ENCODE results near the gene ATP7B.

Gene ATP7B

GRCh38 chr13:51976423-51976822 lies 34.8 kb downstream of the ATP7B start:
- DNase-seq = no peak

GRCh38 chr13:51974482-51974881 lies 36.8 kb downstream of the ATP7B start:
- no peak for DNase-seq

DNA sequence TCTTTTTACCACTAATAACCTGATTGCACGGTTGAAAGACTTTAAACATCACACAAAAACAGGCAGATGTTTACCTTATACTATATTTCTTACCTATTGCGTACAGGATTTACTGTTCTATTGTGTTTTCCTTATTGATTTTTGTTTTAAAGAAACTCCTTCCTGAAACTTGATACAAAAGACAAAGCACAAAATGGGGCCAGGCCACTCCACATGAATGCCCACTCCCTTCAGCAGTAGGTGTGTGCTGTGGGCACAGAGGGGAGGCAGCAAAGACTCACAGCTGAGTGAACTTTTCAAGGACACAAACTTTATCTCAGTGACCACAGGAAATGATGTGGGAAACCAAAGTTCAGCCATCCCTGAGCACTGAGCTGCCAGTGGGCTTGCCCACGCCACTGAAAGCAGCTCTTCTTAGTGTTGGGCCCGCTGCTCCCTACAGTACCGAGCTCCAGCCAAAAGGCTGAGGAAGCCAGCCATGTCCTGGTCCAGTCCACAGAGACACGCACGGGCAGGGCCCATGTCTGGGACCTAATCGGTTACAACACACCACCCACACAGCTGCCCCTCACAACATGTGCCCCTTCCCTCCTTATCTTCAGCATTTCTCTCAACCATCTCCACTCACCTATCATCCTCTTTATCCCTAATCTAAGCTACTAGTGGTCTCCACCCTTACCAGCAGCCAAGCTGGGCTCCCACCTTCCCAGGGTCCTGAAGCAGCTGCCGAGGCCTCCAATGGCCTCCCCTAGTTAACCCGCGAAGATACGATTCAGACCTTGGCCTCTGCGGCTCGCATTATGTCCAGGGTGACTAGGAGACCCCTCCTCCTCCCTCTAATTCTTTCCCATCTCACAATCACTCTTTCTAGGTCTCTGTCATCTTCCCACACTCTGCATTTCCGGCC lies 39.5 kb downstream of the ATP7B start:
- no peak for DNase-seq

GRCh38 chr13:51970349-51970748 lies 40.9 kb downstream of the ATP7B start:
- no peak for DNase-seq

- DNase-seq = no peak
Measured at GRCh38 chr13:51967482-51968446, 43.5 kb downstream of the ATP7B start.

DNA sequence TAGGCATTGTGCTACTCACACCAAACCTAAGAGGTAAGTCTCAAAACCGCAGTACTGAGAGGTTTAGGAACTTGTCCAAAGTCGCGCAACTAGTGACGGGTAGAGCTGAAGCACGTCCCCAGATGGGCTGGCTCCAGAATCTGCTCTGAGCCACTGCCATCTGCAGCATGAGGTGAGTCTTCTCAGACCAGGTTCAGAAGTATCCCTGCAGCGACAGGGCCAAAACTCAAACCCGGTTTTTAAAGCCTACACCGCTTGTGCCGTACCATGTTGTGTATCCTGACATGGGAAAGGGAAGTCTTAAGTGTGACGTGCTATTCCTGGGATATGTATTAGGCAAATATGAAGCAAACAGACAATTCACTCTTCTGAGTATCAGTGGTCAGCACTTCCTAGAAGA lies 45.1 kb downstream of the ATP7B start:
- no peak for DNase-seq

- no peak for DNase-seq
Measured at GRCh38 chr13:51961493-51962403, 49.5 kb downstream of the ATP7B start.

DNA sequence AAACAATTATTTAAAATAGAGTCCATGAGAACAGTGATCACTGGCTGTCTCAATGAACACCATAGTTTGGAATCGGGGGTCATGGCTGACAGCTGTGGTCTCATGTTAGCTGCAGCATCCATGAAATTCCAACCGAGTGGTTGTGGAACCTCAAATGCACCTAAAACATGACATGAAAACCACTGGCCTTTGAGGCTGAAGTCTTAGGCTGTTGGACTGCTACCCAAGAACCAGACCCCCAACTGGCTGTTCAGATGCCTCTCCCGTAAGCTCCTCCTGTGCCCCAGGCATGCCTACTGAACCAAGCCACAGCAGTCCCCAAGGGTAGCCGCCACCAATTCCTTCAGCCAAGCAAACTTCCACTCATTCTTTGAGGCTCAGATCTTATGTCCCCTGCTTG lies 50.5 kb downstream of the ATP7B start:
- DNase-seq = no peak

DNA sequence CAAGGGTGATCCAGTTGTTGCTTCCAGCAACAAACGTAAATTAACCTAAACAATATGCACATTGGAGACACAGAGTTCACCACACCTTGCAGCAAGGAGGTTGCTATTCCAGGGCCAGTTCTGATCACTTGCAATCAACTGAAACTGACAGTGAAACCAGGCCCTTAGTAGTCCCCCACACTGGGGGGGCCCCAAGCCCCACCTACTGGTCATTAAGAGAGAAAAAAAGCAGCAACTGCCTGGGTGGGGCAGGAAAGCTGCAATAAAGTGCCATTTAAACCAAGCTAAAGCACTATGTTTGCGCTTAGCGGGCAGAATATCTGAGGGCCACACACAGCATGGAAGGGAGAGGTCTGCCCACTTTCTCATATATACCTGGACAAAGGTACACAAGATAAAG lies 51.5 kb downstream of the ATP7B start:
- DNase-seq = no peak

DNA sequence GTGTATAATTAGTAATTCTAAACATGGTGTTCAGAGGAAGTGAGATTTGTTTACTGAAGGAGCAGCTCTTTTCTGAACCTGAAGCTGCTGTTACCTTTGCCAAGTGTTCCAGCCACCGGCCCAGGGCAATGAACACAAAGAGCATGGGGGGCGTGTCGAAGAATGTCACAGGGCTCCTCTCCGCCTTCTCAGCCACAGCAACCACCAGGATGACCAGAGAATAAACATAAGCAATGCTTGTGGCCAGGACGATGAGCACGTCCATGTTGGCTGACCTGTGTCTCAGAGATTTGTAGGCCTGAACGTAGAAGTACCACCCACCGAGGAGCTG lies 53.1 kb downstream of the ATP7B start:
- DNase-seq = no peak

- DNase-seq = no peak
Measured at GRCh38 chr13:51957377-51958216, 53.7 kb downstream of the ATP7B start.

GRCh38 chr13:51956717-51957116 lies 54.5 kb downstream of the ATP7B start:
- no peak for DNase-seq

DNA sequence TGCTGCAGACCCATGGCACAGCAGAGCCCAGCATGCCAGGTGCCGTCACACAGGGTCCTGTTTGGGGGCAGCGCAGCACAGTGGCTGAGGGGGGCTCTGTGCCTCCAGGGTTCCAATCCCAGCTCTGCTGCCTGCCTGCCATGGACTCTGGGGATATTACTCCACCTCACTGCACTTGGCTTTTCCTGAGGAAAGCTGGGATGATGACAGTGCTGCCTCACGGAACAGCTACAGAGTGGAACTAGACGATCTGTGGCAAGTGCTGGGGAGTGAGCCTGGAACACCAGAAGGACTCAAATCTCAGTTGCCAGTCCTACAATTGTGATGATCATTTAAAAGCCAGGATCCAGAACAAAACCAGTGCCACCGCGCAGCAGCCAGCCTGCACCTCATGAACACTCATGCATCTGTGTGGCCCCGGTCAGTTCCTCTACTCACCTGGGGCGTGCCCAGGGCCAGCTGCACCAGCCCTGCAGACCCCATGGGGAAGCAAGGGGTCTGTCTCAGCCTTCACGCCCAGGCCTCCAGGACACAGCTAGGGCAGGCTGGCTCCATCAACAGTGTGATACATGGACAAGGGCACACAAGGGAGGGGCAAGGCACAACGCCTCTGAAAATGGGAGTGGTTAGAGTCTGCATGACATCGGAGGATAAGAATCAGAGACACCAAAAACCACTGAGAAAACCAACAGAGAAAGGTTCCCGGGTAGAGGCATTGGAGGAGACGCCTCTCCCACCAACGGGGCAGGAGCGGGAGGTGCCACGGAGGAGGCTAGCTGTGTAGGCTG lies 55.2 kb downstream of the ATP7B start:
- no peak for DNase-seq

DNA sequence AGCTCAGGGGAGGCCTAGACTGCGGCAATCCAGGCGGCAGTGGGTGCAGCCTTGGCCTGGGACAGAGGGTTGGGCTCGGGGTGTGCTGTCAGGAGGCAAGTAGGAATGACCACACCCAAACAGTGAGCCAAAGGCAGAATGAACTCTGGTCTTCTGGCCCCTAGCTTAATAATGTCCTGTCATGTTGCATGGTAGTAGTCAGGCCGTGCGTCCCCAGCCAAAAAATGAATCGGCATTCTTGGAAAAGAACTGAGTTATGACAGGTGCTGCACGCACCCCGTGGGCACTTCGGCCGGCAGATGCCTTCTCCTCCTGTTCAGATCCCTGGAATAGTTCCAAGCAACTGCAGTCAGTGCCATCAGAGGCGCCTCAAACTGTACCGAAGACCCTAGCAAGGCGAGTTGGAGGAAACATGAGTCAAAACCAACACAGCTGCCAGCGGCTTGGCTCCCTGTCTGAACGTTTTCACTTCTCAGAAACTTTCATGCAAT lies 55.9 kb downstream of the ATP7B start:
- DNase-seq = no peak

- no peak for DNase-seq
Measured at GRCh38 chr13:51953347-51954195, 57.7 kb downstream of the ATP7B start.

- DNase-seq = no peak
Measured at GRCh38 chr13:51950722-51951121, 60.5 kb downstream of the ATP7B start.

- DNase-seq = no peak
Measured at GRCh38 chr13:51946163-51946669, 65.0 kb downstream of the ATP7B start.

DNA sequence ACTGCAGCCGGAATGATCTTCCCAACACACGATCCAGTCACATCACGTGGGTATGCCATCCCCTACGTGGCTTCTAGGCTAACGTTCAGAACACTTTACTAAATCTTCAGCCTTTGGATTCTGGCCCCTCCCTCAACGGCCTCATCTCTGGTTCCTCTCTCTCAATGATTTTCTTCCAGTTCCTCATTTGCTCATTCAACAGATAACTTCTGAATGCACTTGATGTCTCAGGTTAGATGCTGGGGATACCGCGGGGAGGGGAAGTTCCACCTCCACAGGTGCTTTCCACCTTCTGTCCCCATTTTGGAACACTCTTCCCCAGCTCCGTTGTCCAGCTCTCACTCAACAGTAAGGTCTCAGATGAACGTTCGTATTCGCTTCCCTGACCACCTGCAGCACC lies 66.1 kb downstream of the ATP7B start:
- DNase-seq = no peak

- no peak for DNase-seq
Measured at GRCh38 chr13:51944428-51944827, 66.8 kb downstream of the ATP7B start.

DNA sequence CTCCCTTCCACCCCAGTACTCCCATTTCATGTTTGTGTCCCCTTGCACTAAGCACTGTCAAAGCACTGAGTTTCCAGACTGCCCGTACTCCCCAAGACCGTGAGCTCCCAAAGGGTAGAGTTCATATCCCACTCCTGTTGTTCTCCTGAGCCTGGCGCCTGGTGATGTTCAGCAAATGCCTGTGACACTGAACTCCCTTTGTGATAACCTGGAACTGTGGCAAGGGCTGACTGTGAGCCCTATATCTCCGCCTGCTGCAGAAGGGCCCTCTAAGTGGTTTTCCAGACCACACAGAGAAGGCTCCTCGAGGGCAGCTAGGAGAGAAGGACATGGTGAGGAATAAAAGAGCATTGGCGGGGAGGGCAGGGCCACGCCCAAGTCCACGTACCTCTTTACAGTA lies 67.5 kb downstream of the ATP7B start:
- DNase-seq = no peak

All from activated T-cell treated with anti-CD3 and anti-CD28 coated beads, Interleukin-2, amount 50 U/mL, for 1 hour (primary cell).